SW 1271 (cell line): Measurements from ENCODE around the gene IGSF5.
"Not testable (repeated sequence)": the region's sequence is repeated elsewhere in the genome, so short reads cannot be mapped to it uniquely, and the experiment has no call there.

ENCODE experiments used
- DNase-seq, 2 experiments: peaks; one replicate each; lab custom pipeline; 2025; lab: John Stamatoyannopoulos, UW

Gene IGSF5

GRCh38 chr21:39738566-39738965, 6.4 kb upstream of the IGSF5 start:
- DNase-seq, result no peak

- DNase-seq, result not testable (repeated sequence)
These were observed 5.5 kb upstream of the IGSF5 start for GRCh38 chr21:39739531-39739930.

- not testable (repeated sequence) for DNase-seq
These were observed 2.4 kb upstream of the IGSF5 start for GRCh38 chr21:39742561-39742960.

- not testable (repeated sequence) for DNase-seq
These were observed 349 bp downstream of the IGSF5 start for GRCh38 chr21:39745332-39745731.

- no peak for DNase-seq
These were observed 5.7 kb downstream of the IGSF5 start for GRCh38 chr21:39750670-39751069.

- no peak for DNase-seq
These were observed 9.8 kb downstream of the IGSF5 start for GRCh38 chr21:39754811-39755210.

GRCh38 chr21:39756285-39756684, 11.3 kb downstream of the IGSF5 start:
- no peak for DNase-seq

GRCh38 chr21:39763272-39763970, 18.4 kb downstream of the IGSF5 start:
- DNase-seq, result no peak

GRCh38 chr21:39774227-39774626, 29.2 kb downstream of the IGSF5 start:
- no peak for DNase-seq

- no peak for DNase-seq
These were observed 30.8 kb downstream of the IGSF5 start for GRCh38 chr21:39775816-39776215.

GRCh38 chr21:39776589-39776988, 31.6 kb downstream of the IGSF5 start:
- no peak for DNase-seq

- no peak for DNase-seq
These were observed 36.3 kb downstream of the IGSF5 start for GRCh38 chr21:39781331-39781730.

- peak; percentile 40 to 71 for DNase-seq
These were observed 43.4 kb downstream of the IGSF5 start for GRCh38 chr21:39788383-39788782.

- no peak for DNase-seq
These were observed 51.5 kb downstream of the IGSF5 start for GRCh38 chr21:39796466-39796865.

GRCh38 chr21:39799178-39799577, 54.2 kb downstream of the IGSF5 start:
- no peak for DNase-seq

GRCh38 chr21:39800311-39800710, 55.3 kb downstream of the IGSF5 start:
- DNase-seq, result no peak

GRCh38 chr21:39802217-39802616, 57.2 kb downstream of the IGSF5 start:
- no peak for DNase-seq

GRCh38 chr21:39803393-39803792, 58.4 kb downstream of the IGSF5 start:
- no peak for DNase-seq

GRCh38 chr21:39804240-39804639, 59.3 kb downstream of the IGSF5 start:
- DNase-seq, result no peak

GRCh38 chr21:39805983-39806382, 61.0 kb downstream of the IGSF5 start:
- DNase-seq, result no peak

- no peak for DNase-seq
These were observed 62.8 kb downstream of the IGSF5 start for GRCh38 chr21:39807738-39808137.

- no peak for DNase-seq
These were observed 65.0 kb downstream of the IGSF5 start for GRCh38 chr21:39809936-39810335.

GRCh38 chr21:39812983-39813382, 68.0 kb downstream of the IGSF5 start:
- no peak for DNase-seq

GRCh38 chr21:39818557-39818956, 73.6 kb downstream of the IGSF5 start:
- DNase-seq, result no peak
